SK-N-SH (cell line): Measurements from ENCODE around the gene STAMBP. TPM values are rescaled to one million over a fixed set of nuclear protein-coding genes. Genes with fewer than 3 reads are reported as not detected.

Source experiments
- CTCF ChIA-PET: fragments of 300-600, 350-600 bp; formaldehyde crosslinking; extraction: SDS; loops from one replicate; lab custom pipeline; 2021; lab: Yijun Ruan, JAX
- POLR2A ChIA-PET: fragments of 350-600 bp; sonication (Branson Sonifier 250); formaldehyde crosslinking; extraction: SDS; loops from one replicate; lab custom pipeline; 2020; ENCODE audit warnings: antibody characterized with exemption, inconsistent platforms; lab: Yijun Ruan, JAX
- DNase-seq: peaks from one replicate; pipeline ENCODE4 v3.0.0; 2012
- H2AFZ ChIP-seq: fragments of 200-600 bp; sonication (generic); 2 replicates; pipeline ENCODE4 v1.8.1; 2016; ENCODE audit warnings: antibody characterized with exemption, mild to moderate bottlenecking, low read depth
- H3F3A ChIP-seq: fragments of 200-600 bp; sonication (generic); replicated peaks from 2 replicates; pipeline ENCODE3; 2016; ENCODE audit warnings: antibody characterized with exemption, mild to moderate bottlenecking; ENCODE audit not compliant: insufficient read depth
- H3K27ac ChIP-seq, 2 experiments: fragments of 200-500 bp in 1 of 2; fragments of 200-600 bp in 1 of 2; sonication (Bioruptor generic) in 1 of 2; sonication (generic), shearing (Covaris generic) in 1 of 2; 2 replicates each; pipeline versions ENCODE4 v1.5.1 to v1.6.1; 2014 to 2016; ENCODE audit warnings: low read depth in 2 of 2, inconsistent platforms in 1 of 2, low read length in 1 of 2, mild to moderate bottlenecking in 1 of 2, mixed read lengths in 1 of 2
- H3K27me3 ChIP-seq: fragments of 200-600 bp; sonication (generic), shearing (Covaris generic); 2 replicates; pipeline ENCODE4 v1.6.1; 2016; ENCODE audit warnings: mixed run types; ENCODE audit not compliant: insufficient read depth
- H3K36me3 ChIP-seq, 2 experiments: fragments of 200-500 bp in 1 of 2; fragments of 200-600 bp in 1 of 2; sonication (Bioruptor generic) in 1 of 2; sonication (generic) in 1 of 2; replicated peaks in 1 of 2; 2 replicates each; pipeline versions ENCODE3 to v1.5.1; 2014 to 2016; ENCODE audit warnings: low read length in 1 of 2, mild to moderate bottlenecking in 1 of 2; ENCODE audit not compliant: insufficient read depth in 2 of 2, control insufficient read depth in 1 of 2
- H3K4me1 ChIP-seq, 2 experiments: fragments of 200-500 bp in 1 of 2; fragments of 200-600 bp in 1 of 2; sonication (Bioruptor generic) in 1 of 2; sonication (generic), shearing (Covaris generic) in 1 of 2; 2 replicates each; pipeline versions ENCODE4 v1.5.1 to v1.6.1; 2014 to 2016; ENCODE audit warnings: low read depth in 1 of 2, low read length in 1 of 2, mixed run types in 1 of 2; ENCODE audit not compliant: insufficient read depth in 2 of 2, control insufficient read depth in 1 of 2
- H3K4me2 ChIP-seq: fragments of 200-600 bp; sonication (generic), shearing (Covaris generic); 2 replicates; pipeline ENCODE4 v1.6.1; 2017; ENCODE audit warnings: mixed run types
- H3K4me3 ChIP-seq, 2 experiments: fragments of 200-500 bp in 1 of 2; fragments of 200-600 bp in 1 of 2; sonication (Bioruptor generic) in 1 of 2; sonication (generic), shearing (Covaris generic) in 1 of 2; 2 replicates each; pipeline versions ENCODE4 v1.5.1 to v1.8.1; 2014 to 2016; ENCODE audit warnings: low read depth in 2 of 2, inconsistent platforms in 1 of 2, low read length in 1 of 2, mild to moderate bottlenecking in 1 of 2, mixed read lengths in 1 of 2, moderate library complexity in 1 of 2
- H3K79me2 ChIP-seq: fragments of 200-600 bp; sonication (generic); 2 replicates; pipeline ENCODE4 v1.8.1; 2017; ENCODE audit warnings: mild to moderate bottlenecking; ENCODE audit not compliant: insufficient read depth
- H3K9ac ChIP-seq: fragments of 200-600 bp; sonication (generic); 2 replicates; pipeline ENCODE4 v1.6.1; 2017; ENCODE audit warnings: mixed run types
- H3K9me2 ChIP-seq: fragments of 200-600 bp; sonication (generic); 2 replicates; pipeline ENCODE4 v1.6.1; 2017; ENCODE audit warnings: mixed run types
- H3K9me3 ChIP-seq: fragments of 200-600 bp; sonication (generic); 2 replicates; pipeline ENCODE4 v1.6.1; 2017; ENCODE audit warnings: mixed run types, mild to moderate bottlenecking, moderate library complexity
- H4K20me1 ChIP-seq: fragments of 200-600 bp; sonication (generic); 2 replicates; pipeline ENCODE4 v1.6.1; 2017; ENCODE audit warnings: mild to moderate bottlenecking, mixed run types; ENCODE audit not compliant: insufficient read depth
- EZH2phosphoT487 ChIP-seq: fragments of 200-600 bp; sonication (generic); IDR thresholded peaks from 2 replicates; pipeline ENCODE4 v1.6.1; 2017; ENCODE audit warnings: low read depth, mixed run types, mild to moderate bottlenecking, antibody characterized with exemption, moderate library complexity, borderline replicate concordance
- FOXJ3 ChIP-seq: sonication (generic); formaldehyde crosslinking; IDR thresholded peaks from 2 replicates; pipeline ENCODE4 v1.5.1; 2020; ENCODE audit warnings: mild to moderate bottlenecking, missing genetic modification reagents
- JUND ChIP-seq: IDR thresholded peaks from 2 replicates; pipeline ENCODE4 v1.4.0; 2012
- MXI1 ChIP-seq: IDR thresholded peaks from 2 replicates; pipeline ENCODE4 v1.6.1; 2012; ENCODE audit warnings: mild to moderate bottlenecking, low read depth, low read length, improper control_type of control experiment
- NFIC ChIP-seq: IDR thresholded peaks from 2 replicates; pipeline ENCODE4 v1.4.0; 2012; ENCODE audit warnings: borderline replicate concordance
- RAD21 ChIP-seq: IDR thresholded peaks from 2 replicates; pipeline ENCODE4 v1.6.1; 2012; ENCODE audit warnings: mild to moderate bottlenecking, low read length
- RXRA ChIP-seq: IDR thresholded peaks from 2 replicates; pipeline ENCODE4 v1.4.0; 2012; ENCODE audit warnings: low read depth, mild to moderate bottlenecking, borderline replicate concordance
- SIN3A ChIP-seq: IDR thresholded peaks from 2 replicates; pipeline ENCODE4 v1.6.1; 2012; ENCODE audit warnings: low read depth, mild to moderate bottlenecking, low read length, moderate library complexity, borderline replicate concordance
- SMC3 ChIP-seq: IDR thresholded peaks from 2 replicates; pipeline ENCODE4 v1.6.1; 2012; ENCODE audit warnings: low read depth, low read length, improper control_type of control experiment
- WGBS: methylation state at CpG from one replicate; pipeline ENCODE4 v1.1.6; 2017; ENCODE audit warnings: low lambda C conversion rate; 5-methylcytosine and 5-hydroxymethylcytosine counted together
- polyA plus RNA-seq, 3 experiments: library from polyadenylated mRNA; depleted of rRNA; stranded (reverse); fragments of >200 nt; gene quantifications; 2 replicates each; pipeline ENCODE4 v1.2.3, GENCODE V29; 2012
- TF ChIP-seq, protein P1 (sequence below): fragments of 150-350 bp; IDR thresholded peaks from 2 replicates; pipeline ENCODE4 v1.6.1; 2017; ENCODE audit warnings: antibody characterized with exemption, low read length, low read depth, borderline replicate concordance
- TF ChIP-seq, protein P2 (sequence below): IDR thresholded peaks from 2 replicates; pipeline ENCODE4 v1.4.0; 2012; ENCODE audit warnings: low read depth, borderline replicate concordance
- TF ChIP-seq, protein P3 (sequence below): IDR thresholded peaks from 2 replicates; pipeline ENCODE4 v1.4.0; 2012; ENCODE audit warnings: low read depth, borderline replicate concordance
- TF ChIP-seq, protein P4 (sequence below): fragments of 200-600 bp; sonication (generic); IDR thresholded peaks from 2 replicates; pipeline ENCODE4 v1.6.1; 2017; ENCODE audit warnings: antibody characterized with exemption, mild to moderate bottlenecking, moderate library complexity

Gene STAMBP
- polyA plus RNA-seq, 1 of the 3 experiments (the other 2 are of a cell fraction) = 42.2 TPM

DNA sequence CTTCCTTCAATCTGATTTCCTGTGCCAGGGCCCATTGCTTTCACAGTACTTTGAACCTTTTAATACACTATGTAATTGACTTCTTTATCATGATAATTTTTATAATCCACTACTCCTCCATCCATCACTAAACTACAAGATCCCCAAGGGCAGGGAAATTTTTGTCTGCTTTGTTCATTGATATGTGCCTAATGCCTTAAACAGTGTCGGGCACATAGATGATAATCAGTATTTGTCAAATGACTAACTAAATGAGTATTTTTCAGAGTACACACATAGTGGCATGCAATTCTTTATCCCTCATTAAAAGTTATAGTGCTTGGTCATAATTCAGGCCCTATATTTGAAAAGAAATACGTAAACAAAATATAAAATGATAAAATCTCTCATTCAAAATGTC, 5.3 kb upstream of the STAMBP start:
- DNase-seq = no peak
- H3K9me3 ChIP-seq = no peaks in the 10 kb centered on the region
- no peaks in the 10 kb centered on the region for H4K20me1 ChIP-seq
- H2AFZ ChIP-seq = no peak overlapping the region
- no peak overlapping the region for H3K4me2 ChIP-seq
- CTCF ChIA-PET = interaction anchor here (0.8 to 9.4 kb wide), 48 partner anchors 8 to 753 kb away, joined by 3 to 155 read pairs (median 4); partner anchors contain the start of genes BOLA3, MOB1A and MTHFD2
- H3K4me1 ChIP-seq = no peaks in the 10 kb centered on the region
- WGBS = under 1% methylated on average over 2 of the region's 2 CpGs
- H3K27ac ChIP-seq = no peak overlapping the region
- 0 out of 2 replicates have a peak, but pooled peaks cover 9% of the 10 kb centered on the region for H3K27me3 ChIP-seq
- no peaks in the 10 kb centered on the region for H3K9me2 ChIP-seq
- POLR2A ChIA-PET = interaction anchor here (0.7 to 1.9 kb wide), 2 partner anchors 297 to 328 kb away, joined by 3 to 6 read pairs; no protein-coding TSS in a partner anchor
- H3F3A ChIP-seq = peaks cover 4% of the 10 kb centered on the region
- H3K4me3 ChIP-seq = no peak overlapping the region
- H3K36me3 ChIP-seq = no peaks in the 10 kb centered on the region
- H3K79me2 ChIP-seq = no peaks in the 10 kb centered on the region
- H3K9ac ChIP-seq = no peak overlapping the region
- TF ChIP-seq, protein P1, sequence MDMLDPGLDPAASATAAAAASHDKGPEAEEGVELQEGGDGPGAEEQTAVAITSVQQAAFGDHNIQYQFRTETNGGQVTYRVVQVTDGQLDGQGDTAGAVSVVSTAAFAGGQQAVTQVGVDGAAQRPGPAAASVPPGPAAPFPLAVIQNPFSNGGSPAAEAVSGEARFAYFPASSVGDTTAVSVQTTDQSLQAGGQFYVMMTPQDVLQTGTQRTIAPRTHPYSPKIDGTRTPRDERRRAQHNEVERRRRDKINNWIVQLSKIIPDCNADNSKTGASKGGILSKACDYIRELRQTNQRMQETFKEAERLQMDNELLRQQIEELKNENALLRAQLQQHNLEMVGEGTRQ = no peak
- no peak for TF ChIP-seq EZH2phosphoT487
- no peak for TF ChIP-seq MXI1
- TF ChIP-seq, protein P2, sequence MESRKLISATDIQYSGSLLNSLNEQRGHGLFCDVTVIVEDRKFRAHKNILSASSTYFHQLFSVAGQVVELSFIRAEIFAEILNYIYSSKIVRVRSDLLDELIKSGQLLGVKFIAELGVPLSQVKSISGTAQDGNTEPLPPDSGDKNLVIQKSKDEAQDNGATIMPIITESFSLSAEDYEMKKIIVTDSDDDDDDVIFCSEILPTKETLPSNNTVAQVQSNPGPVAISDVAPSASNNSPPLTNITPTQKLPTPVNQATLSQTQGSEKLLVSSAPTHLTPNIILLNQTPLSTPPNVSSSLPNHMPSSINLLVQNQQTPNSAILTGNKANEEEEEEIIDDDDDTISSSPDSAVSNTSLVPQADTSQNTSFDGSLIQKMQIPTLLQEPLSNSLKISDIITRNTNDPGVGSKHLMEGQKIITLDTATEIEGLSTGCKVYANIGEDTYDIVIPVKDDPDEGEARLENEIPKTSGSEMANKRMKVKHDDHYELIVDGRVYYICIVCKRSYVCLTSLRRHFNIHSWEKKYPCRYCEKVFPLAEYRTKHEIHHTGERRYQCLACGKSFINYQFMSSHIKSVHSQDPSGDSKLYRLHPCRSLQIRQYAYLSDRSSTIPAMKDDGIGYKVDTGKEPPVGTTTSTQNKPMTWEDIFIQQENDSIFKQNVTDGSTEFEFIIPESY = no peak
- TF ChIP-seq, protein P3, sequence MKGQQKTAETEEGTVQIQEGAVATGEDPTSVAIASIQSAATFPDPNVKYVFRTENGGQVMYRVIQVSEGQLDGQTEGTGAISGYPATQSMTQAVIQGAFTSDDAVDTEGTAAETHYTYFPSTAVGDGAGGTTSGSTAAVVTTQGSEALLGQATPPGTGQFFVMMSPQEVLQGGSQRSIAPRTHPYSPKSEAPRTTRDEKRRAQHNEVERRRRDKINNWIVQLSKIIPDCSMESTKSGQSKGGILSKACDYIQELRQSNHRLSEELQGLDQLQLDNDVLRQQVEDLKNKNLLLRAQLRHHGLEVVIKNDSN = no peak
- no peak for TF ChIP-seq SIN3A
- no peak for TF ChIP-seq RXRA
- TF ChIP-seq JUND = no peak
- no peak for TF ChIP-seq NFIC
- no peak for TF ChIP-seq SMC3

DNA sequence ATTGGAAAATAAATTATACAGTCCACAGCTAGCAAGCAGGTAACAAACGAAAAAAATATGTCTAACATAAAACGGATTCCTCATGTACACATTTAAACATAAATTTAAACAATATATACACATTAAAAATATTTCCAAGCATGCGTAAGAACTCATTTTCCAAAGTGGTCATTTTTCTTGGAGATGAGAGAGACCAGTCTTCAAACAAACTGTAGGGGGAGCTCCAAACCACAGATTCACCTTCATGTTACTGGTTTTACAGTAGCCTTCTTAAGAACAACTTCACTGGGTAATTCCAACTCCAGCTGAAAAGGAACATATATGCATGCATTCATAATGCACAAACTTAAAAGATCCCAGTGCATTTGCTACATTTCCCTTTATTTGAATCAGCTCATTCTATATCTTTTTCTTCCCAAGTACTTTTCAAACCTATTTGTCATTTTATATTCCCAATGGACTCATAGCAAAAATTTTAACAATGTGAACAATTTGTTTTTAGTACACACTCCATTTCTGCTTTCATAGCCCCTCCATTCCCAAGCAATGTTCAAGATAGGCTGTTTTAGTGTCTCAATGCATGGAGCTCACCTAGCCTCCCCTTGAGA, 4.7 kb upstream of the STAMBP start:
- H3K4me3 ChIP-seq = peak overlapping the region in 1 of 2 experiments; percentile 23; a peak in 1 of 4 replicates
- no peaks in the 10 kb centered on the region for H3K9me2 ChIP-seq
- DNase-seq = peak; percentile 67
- H2AFZ ChIP-seq = no peak overlapping the region
- no peak overlapping the region for H3K4me2 ChIP-seq
- WGBS = 13% methylated on average over 3 of the region's 3 CpGs
- H3K27me3 ChIP-seq = 0 out of 2 replicates have a peak, but pooled peaks cover 9% of the 10 kb centered on the region
- H4K20me1 ChIP-seq = no peaks in the 10 kb centered on the region
- TF ChIP-seq, protein P4, sequence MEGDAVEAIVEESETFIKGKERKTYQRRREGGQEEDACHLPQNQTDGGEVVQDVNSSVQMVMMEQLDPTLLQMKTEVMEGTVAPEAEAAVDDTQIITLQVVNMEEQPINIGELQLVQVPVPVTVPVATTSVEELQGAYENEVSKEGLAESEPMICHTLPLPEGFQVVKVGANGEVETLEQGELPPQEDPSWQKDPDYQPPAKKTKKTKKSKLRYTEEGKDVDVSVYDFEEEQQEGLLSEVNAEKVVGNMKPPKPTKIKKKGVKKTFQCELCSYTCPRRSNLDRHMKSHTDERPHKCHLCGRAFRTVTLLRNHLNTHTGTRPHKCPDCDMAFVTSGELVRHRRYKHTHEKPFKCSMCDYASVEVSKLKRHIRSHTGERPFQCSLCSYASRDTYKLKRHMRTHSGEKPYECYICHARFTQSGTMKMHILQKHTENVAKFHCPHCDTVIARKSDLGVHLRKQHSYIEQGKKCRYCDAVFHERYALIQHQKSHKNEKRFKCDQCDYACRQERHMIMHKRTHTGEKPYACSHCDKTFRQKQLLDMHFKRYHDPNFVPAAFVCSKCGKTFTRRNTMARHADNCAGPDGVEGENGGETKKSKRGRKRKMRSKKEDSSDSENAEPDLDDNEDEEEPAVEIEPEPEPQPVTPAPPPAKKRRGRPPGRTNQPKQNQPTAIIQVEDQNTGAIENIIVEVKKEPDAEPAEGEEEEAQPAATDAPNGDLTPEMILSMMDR = peak; percentile 95
- TF ChIP-seq RAD21 = peak; percentile 91
- no peak for TF ChIP-seq FOXJ3 (CRISPR knock-in tag)
- TF ChIP-seq SMC3 = peak; percentile 54
- TF ChIP-seq, all 33 proteins: peak for 3
- H3K9ac ChIP-seq = no peak overlapping the region
- H3K9me3 ChIP-seq = no peaks in the 10 kb centered on the region
- H3K27ac ChIP-seq = no peak overlapping the region
- H3K4me1 ChIP-seq = no peaks in the 10 kb centered on the region
- peaks cover 5% of the 10 kb centered on the region for H3F3A ChIP-seq
- ChIA-PET CTCF (interaction anchor here (0.7 to 9.4 kb wide), 55 partner anchors 9 to 753 kb away, joined by 3 to 155 read pairs (median 4); partner anchors contain the start of genes BOLA3, MOB1A and MTHFD2), POLR2A (interaction anchor here (0.7 to 1.9 kb wide), 2 partner anchors 296 to 327 kb away, joined by 3 to 6 read pairs; no protein-coding TSS in a partner anchor)
- no peaks in the 10 kb centered on the region for H3K36me3 ChIP-seq
- no peaks in the 10 kb centered on the region for H3K79me2 ChIP-seq
